ENCODE results near the gene OR14I1. TPM values are rescaled to one million over a fixed set of nuclear protein-coding genes. Genes with fewer than 3 reads are reported as not detected.
"Not testable (repeated sequence)": the region's sequence is repeated elsewhere in the genome, so short reads cannot be mapped to it uniquely, and the experiment has no call there.

Gene OR14I1
- total RNA-seq, 1 donor from 2014 or later: not detected

DNA sequence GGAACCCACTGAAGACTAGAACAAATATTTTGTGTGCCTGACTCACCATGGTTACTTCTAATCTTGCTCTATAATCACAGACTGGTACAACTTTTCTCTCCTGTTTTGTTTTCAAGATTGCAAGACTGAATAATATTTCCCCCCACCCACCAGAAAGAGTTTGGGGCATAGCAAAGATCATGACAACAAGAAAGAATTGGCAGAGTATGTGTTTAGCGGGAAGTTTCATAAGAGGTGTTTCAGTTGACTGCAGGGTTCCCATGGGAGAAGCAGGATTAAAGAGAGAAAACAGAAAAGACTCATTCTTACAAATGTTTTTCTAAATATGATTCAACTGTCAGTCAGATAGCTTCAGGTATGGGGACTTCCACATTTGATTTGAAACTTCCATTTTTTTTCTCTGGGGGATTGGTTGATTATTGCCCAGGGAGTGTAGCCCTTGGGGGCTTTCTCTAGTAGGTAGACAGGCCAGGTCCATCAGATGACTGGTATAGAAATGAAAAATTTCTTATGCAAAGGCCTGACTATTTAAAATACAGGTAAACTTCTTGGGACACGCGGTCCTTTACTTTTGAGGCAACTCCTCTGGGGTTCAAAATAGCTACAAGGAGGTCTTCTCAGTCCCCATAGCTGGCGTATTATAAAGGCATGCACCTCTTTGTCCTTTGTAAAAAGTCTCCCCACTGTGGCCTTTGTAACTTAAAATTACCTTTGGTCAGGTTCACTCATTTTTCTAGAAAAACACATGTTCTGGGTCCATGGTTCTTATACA, 13.9 kb downstream of the OR14I1 start:
- DNase-seq (ENCODE audit: low spot score): no peak

DNA sequence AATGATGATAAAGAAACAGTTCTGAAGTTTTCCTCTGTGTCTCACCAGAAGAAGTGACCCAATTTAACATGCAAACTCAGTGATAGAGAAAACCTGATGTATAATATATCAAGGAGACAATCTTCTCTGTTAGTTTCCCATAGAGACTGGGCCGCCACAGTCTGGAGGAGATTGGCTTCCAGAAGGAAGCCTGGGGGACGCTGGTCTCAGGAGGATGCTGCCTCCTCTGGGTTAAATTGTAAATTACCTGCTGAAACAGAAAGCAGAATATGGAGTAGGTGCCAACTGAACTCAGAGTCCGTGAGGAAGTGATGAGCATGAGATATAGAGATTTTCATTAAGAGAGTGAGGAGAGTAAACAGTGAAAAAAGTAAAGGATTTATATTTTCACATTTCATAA, 15.8 kb downstream of the OR14I1 start:
- no peak for DNase-seq (ENCODE audit: low spot score)

DNA sequence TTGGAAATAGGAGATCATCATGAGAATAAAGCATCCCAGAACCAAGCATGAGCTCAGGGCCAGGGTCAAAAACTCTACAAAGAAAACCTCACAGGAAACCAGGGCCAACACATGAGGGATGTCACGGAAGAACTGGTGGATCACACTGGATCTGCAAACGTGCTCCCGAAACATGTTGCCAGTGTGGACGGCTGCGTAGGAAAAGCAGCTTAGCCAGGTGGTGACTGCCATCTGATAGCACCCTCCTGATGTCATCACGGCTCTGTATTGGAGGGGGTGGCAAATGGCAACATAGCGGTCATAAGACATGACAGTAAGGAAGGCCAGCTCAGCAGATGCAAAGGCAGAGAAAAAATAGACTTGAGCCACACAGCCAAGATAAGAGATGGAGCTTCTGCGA, 20.9 kb downstream of the OR14I1 start:
- no peak for DNase-seq (ENCODE audit: low spot score)

DNA sequence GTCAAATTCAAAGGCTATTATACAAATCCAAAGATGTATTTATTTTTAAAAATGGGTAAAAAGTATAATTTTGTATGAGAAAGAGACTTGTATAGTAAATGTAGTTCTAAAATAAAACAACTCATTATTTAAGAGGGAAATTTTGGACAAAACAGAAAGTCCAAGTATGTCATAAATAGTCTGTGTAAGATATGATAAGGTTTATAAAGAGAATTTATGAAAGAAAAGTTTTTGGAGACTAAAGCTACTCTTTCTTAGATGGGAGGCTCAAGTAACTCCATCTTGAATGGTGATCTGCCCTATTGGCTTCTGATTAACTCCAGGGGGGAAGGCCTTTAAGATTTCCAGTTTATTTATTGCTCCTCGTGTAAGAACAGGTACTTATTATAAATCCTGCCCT, 32.6 kb downstream of the OR14I1 start:
- DNase-seq (ENCODE audit: low spot score): no peak

DNA sequence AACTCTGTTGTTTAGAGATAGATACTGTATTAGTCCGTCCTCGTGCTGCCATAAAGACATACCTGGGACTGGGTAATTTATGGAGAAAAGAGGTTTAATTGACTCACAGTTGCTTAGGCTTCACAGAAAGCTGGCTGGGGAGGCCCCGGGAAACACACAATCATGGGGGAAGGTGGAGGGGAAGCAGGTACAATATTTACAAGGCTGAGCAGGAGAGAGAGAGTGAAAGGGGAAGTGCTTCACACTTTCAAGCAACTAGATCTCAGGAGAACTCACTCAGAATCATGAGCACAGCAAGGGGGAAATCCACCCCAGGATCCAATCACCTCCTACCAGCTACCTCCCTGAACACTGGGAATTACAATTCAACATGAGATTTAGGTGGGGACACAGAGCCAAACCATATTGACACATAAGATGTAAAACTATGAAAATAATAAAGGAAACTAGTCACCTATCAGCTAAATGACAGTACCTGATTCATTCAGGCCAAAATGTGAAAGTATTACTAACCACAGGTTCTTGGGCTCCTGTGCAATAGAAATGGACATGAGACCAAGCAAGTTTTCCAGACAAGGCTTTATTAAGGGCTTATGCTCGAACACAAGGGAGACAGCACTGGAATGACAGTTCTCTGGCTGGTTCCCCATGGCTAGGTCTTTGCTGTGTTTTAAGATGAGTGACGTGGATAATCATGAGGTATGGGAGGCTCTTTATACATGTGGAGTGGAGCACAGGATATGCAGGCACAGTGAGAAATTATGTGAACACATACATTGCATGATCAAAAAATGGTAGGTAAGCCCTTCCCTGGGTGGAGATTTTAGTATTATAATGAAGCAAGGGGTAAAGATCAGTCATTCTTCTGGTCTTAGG, 38.9 kb downstream of the OR14I1 start:
- DNase-seq (ENCODE audit: low spot score): not testable (repeated sequence)

DNA sequence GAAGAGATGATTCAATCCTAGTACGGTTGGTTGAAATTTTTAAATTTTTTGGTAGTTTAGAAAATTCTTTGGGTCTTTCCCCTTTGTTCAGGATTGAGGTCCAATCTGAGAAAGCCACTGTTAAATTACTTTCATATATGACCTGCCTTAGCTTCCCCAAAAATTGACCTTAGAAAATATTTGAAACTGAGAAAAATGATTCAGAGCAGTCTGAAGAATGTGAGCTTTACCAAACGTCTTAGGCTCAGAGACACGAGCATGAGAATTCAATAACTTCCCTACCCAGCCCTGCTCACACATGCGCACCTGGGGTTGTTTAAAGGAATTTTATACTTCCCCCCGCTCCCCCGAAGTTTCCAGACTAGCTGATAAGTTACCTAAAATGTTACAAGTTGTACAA, 45.8 kb downstream of the OR14I1 start:
- DNase-seq (ENCODE audit: low spot score): not testable (repeated sequence)

DNA sequence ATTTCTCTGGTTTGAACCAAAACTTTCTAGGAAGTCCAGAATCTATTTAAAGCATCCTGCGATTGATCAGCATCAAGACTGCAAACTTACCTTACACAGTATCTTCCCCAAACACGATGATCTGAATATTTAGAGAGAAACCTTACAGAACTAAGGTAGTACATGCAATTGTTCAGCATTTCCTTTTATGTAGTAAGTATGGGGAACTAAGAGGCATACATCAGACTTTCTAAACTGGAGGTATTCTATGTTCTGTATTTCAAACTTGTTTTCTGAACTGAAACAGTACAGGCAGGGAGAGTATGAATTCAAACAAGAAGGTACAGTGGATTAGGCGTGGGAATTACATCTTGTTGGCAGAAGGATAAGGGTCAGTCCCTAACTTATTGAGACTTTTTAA, 47.2 kb downstream of the OR14I1 start, which contains the start of gene OR2T27:
OR2T27 (minus strand) TSS at position 175 of the 400 bp plus-strand sequence. CDS start 4,644 bp downstream, outside the sequence.
- not testable (repeated sequence) for DNase-seq (ENCODE audit: low spot score)

Other genes starting within 250 kb of the OR14I1 start
- not detected for gene OR2T3, start 229.4 kb downstream of the OR14I1 start, total RNA-seq (ENCODE audit: insufficient read depth, low replicate concordance)
- gene OR2T5, start 214.2 kb downstream of the OR14I1 start, total RNA-seq (ENCODE audit: insufficient read depth, low replicate concordance): not detected
- 2.2 TPM for gene OR2G6, start 194.7 kb downstream of the OR14I1 start, total RNA-seq (ENCODE audit: insufficient read depth, low replicate concordance)
- 10.8 TPM for gene OR2T29, start 140.0 kb downstream of the OR14I1 start, total RNA-seq (ENCODE audit: insufficient read depth, low replicate concordance)
- not detected for gene OR2T34, start 128.0 kb downstream of the OR14I1 start, total RNA-seq (ENCODE audit: insufficient read depth, low replicate concordance)
- gene OR2T10, start 105.1 kb downstream of the OR14I1 start, total RNA-seq (ENCODE audit: insufficient read depth, low replicate concordance): 0.72 TPM
- 0.48 TPM for gene OR2T11, start 67.7 kb downstream of the OR14I1 start, total RNA-seq (ENCODE audit: insufficient read depth, low replicate concordance)
- gene OR2T35, start 57.5 kb downstream of the OR14I1 start, total RNA-seq (ENCODE audit: insufficient read depth, low replicate concordance): 7.2 TPM
- 1.4 TPM for gene OR2T27, start 47.2 kb downstream of the OR14I1 start, total RNA-seq (ENCODE audit: insufficient read depth, low replicate concordance)
- gene LYPD8, start 53.0 kb upstream of the OR14I1 start, total RNA-seq (ENCODE audit: insufficient read depth, low replicate concordance): not detected
- 14.0 TPM for gene SH3BP5L, start 123.1 kb upstream of the OR14I1 start, total RNA-seq (ENCODE audit: insufficient read depth, low replicate concordance)
- gene ZNF672, start 135.5 kb upstream of the OR14I1 start, total RNA-seq (ENCODE audit: insufficient read depth, low replicate concordance): 14.0 TPM
- gene ZNF692, start 156.3 kb upstream of the OR14I1 start, total RNA-seq (ENCODE audit: insufficient read depth, low replicate concordance): 40.0 TPM
- 7.0 TPM for gene PGBD2, start 203.5 kb upstream of the OR14I1 start, total RNA-seq (ENCODE audit: insufficient read depth, low replicate concordance)